Left renal cortex interstitium (tissue), 4 donors: Measurements from ENCODE around the gene SGCD. TPM values are rescaled to one million over a fixed set of nuclear protein-coding genes. Genes with fewer than 3 reads are reported as not detected.

Experiments
- DNase-seq, 4 donors: peaks; one replicate each; pipeline ENCODE4 v3.0.0-alpha.2; 2013; ENCODE audit warnings: low read depth in 4 of 4, low spot score in 2 of 4, missing footprints in 1 of 4
- polyA plus RNA-seq, 4 donors: library from polyadenylated mRNA; unstranded; fragments of 120-200 nt; gene quantifications; one replicate each; pipeline ENCODE4 v1.2.1, GENCODE V29; 2013; ENCODE audit not compliant: insufficient read length in 4 of 4

The SGCD gene
- polyA plus RNA-seq, 4 donors = 3.8 to 6.0 (median 5.2) TPM

DNA sequence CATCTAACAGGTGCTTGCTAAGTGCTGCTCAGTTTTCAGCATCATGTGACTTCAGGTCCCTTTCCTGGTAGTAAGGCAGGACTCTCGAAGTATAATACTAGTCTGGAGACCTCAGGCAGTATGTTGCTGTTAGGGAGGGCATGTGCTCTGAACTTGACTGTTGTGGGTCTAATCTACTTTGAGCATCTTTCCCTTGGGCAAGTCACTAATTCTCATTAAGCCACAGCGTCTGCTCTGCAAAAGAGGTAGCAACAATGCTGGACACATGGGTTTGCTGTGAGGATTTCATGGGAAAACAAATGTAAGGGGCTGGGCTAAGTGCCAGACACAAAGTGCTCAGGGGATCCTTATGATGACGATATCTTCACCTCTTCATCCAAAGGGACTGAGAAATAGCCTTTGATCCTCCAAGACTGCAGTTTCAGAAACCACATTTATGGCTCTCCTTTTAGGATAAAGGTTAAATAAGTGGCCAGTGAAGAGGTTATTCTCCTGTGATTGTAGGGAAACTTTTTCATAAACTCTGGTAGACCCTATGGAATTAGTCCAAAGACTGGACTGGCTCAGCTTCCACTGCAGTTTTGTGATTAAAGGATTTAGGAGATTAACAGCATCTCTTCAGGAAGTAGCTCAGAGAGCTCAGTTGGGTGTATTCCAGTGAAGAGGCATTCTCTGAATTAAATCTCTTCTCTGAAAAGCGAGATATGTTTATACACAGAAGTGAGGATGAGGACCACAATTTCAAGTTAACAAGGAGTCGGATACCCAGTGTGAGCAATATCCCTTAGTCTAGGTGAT, 216.6 kb downstream of the SGCD start:
- DNase-seq = no peak

DNA sequence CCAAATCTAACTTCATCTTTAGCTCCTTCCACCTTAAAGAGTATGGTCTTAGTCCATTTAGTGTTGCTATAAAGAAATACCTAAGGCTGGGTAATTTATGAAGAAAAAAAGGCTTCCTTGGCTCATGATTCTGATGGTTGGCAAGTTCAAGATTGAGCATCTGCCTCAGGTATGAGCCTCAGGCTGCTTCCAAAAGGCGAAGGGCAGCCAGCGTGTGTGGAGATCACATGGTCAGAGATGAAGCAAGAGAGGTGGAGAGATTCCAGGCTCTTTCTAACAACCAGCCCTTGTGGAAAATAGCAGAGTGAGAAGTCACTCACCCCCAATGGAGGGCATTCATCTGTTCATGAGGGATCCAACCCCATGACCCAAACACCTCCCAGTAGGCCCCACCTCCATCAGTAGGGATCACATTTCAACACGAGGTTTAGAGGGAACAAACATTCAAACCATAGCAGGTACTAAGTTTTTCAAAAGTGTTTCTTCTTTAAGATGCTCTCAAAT, 225.9 kb downstream of the SGCD start:
- DNase-seq = no peak

DNA sequence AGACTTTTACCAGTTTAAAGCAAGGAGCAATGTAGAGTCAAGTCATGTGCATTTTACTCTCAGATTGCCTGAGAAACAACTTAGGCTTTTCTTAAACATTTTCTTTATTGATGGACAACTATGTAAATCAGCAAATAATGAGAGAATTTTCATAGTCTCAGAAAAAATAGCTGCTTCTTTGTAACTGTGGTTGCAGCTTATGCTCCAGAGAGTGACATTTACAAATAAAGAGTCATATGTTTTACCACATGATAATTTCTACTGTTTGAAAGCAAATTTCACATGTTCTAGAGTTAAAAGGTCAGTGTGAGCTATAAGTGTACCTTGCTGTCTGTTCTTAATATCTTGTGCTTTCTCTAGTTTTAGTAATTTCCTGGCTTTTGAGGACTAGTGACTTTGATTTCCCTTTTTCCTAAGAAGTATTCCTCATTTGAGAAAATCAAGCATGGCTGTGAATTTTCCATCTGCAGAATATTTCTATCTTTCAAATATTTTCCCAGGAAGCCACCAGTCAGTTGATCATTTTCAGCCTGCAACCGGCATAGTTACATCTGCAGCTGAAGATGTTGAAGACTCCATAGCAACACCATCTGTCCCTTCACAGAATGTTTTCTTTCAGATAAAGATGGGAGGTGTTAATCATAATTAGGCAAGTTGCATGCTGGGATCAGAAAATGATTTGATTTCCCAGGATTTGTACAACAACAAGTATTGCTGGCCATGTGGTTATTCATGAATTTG, 229.9 kb downstream of the SGCD start:
- DNase-seq = no peak

DNA sequence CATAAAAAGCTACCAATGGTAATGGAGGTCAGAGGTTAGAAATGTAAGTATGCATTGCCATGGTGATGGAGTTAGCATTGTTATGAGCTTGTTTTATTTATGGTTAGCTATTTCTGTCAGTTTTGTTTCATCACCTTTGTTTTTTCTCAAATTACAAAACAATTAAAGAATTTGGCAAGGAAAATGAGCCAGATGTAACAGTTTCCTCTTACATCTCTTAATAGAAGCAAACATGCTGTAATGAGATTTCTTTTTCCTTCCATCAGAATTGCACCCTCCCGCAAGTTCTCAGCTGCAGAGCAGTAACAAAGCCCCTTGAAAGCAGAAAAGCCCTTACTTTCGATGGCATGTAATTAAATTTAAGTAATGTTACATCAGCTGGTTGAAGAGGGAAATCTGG, 233.0 kb downstream of the SGCD start:
- DNase-seq = peak in 1 of 4 donors; percentile 4

DNA sequence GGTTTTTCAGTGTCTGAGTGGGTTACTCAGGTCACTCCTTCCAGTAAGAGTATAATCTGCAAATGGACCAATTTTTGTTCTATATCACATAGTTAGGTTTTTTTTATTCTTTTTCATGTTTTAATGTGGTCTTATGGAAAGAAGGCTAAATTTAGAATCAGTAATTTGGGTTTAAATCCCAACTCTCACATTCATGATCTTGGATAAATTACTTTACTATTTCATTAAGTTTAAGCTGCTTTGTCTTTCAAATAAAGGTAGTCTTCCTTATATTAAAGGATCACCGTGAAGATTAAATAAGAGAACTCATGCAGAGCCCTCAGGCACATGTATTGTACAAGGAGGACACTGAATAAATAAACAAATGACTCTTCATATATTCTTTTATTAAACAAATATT, 234.7 kb downstream of the SGCD start:
- DNase-seq = no peak

DNA sequence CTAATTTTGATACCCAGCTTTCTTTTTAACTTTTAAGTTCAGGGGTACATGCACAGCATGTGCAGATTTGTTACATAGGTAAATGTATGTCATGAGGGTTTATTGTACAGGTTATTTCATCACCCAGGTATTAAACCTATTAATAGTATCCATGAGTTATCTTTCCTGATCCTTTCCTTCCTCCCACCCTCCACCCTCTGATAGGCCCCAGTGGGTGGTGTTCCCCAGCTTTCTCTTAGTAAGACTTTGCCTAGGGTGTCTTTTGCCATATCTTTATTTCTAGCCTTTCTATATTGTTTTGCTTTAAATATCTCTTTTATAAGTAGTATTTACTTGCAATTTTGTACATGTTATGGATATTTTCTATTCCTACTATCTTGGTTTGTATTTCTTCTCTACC, 243.7 kb downstream of the SGCD start:
- DNase-seq = no peak

DNA sequence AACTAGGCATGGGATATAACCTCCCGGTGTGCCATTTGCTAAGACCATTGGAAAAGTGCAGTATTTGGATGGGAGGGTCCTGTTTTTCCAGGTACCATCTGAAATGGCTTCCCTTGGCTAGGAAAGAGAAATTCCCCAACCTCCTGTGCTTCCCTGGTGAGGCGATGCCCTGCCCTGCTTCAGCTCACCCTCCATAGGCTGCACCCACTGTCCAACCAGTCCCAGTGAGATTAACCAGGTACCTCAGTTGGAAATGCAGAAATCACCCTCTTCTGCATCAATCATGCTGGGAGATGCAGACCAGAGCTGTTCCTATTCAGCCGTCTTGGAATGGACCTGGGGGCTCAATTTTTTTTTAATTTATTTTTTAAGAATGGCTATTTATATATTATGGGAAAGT, 254.8 kb downstream of the SGCD start:
- DNase-seq = no peak

DNA sequence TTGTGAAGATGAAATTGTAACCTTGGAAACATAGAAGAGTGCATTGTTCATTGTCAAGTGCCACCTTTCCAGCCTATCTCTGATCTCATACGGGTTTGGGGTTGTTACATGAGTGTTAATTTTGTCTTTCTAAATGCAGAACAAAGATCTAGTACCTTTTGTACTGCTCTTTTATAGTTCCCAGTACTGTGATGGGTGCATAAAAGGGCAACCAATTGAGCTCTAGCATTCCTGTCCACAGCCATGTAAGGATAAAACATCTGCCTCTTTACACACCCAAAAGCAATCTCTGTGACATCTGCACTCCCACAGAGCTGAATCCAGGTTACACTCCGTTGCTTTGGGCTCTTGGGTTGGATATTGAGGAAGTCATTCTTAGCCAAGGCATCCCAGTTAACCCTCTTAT, 255.2 kb downstream of the SGCD start:
- DNase-seq = no peak

DNA sequence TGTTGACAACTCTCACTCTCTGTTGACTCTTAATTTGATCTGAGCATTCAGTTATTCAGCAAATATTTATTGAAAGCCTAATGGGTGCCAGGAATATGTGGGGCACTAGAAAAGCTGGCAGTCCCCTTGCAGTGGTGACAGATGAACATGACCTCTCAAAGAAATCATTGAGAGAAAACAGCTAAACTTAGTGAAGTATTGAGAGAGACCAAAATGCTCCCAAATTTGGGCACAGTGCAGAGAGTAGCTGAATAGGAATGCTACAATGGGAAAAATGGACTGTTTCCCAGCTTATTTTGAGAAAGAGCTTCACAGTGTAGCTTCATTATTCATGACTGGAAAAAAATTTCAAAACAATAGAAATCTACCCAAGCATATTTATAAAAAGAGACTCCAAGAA, 257.9 kb downstream of the SGCD start:
- DNase-seq = no peak

DNA sequence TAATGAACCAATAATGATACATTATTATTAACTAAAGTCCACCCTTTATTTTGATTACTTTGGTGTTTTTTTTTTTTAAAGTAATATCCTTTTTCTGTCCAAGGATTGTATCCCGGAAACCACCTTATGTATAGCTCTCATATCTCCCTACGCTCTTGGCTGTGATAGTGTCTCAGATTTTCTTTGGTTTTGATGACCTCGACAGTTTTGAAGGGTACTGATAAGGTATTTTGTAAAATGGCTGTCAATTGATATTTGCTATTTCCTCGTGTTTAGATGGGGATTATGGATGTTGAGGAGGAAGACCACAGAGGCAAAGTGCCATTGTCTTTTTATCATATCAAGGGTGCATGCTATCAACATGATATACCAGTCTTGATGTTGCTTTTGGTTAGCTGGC, 259.0 kb downstream of the SGCD start:
- DNase-seq = no peak

DNA sequence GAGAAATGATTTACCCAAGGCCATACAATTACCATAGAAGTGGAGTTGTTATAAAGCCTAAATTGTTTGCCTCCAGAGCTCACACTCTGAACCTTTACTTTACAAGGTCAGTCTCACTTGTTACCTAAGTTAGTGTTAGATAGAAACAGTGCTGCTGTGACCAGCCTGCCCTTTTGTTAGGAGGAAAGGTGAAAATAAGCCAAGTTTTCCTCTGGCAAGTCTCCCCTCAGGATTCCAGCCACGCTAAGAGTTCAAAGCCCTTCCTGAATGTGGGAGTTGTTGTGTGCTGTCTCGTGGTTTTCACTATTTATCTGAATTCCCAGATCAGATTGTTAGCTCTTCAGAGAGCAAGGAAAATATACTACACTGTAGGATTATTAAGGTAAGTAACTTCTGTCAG, 260.0 kb downstream of the SGCD start:
- DNase-seq = no peak

DNA sequence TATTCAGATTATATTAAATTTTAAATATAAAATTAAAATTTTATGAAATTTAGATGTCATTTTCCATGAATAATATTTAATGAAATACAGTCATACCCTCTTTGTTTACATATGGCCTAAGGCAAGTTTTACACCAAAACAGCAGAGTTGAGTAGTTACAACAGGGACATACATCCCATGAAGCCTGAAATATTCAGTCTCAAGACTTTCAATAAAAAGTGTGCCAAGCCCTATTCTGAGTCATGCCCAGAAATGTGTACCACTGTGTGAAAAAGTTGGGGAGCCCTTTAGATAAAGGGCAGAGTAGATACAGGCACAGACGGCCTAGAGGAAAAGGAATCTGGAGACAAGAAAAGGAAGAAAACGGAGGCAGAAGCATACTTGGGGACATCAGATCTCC, 261.3 kb downstream of the SGCD start:
- no peak for DNase-seq

DNA sequence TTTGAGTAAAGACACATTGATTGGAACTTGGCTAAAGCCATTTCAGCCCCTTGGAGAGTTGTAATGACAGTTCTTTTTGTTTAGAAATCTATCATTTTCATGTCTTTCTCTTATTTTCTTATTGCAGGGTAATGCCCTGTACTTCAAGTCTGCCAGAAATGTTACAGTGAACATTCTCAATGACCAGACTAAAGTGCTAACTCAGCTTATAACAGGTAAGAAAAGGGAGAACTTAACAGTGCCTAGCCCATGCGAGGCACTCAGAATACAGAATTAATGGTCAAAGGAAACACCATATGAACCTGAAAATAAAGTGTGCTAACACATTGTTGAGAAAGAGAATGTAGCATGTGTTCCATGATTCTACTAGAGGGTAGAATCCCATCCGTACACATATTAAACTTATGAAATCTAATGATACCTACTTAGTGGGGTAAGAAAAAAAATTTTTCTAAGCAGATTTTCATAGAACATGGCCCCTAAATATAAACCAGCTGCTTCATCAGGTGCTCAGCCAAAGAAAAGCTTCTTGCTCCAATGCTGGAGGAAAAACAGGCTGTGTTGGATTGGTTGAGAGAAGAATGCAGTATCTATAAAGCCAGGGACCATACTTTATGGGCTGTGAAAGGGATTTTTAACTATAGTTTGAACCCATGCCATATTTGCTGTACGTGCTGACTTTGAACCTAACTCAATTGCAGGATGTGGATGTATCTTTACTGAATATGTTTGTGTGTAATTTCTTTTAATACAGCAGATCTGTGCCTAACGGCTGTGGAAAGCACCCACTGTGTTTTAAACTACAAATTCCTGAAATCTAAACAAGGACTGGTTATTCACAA, 262.4 kb downstream of the SGCD start:
- DNase-seq = no peak

DNA sequence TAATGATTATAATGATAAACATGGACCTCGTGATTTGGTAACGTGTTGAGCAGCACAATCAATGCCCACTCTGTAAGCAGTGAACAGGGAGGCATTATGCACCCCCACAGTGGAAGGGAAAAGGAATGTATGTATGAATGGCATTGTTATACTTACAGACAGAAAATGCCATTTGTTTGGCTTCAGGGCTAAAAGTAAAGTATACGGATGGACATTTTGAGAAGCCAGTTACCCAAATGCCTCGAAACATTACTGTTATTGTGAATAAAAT, 262.9 kb downstream of the SGCD start:
- no peak for DNase-seq

DNA sequence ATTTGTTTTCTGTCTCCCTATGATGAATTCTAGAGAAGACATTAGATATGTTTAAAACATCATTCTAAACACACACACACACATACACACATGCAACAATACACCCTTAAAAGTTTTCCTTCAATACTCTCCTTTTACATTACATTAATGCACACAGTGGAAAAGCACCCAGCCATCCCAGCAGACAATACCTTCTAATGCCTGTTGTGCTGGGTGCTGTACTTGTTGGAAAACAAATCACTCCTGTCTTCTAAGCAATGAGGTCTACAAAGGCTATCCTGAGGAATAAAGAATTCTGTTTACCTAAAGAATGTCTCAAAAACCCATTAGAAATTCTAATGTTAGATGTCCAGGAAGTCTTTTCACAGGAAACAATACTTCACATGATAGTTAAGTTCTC, 264.0 kb downstream of the SGCD start:
- no peak for DNase-seq

DNA sequence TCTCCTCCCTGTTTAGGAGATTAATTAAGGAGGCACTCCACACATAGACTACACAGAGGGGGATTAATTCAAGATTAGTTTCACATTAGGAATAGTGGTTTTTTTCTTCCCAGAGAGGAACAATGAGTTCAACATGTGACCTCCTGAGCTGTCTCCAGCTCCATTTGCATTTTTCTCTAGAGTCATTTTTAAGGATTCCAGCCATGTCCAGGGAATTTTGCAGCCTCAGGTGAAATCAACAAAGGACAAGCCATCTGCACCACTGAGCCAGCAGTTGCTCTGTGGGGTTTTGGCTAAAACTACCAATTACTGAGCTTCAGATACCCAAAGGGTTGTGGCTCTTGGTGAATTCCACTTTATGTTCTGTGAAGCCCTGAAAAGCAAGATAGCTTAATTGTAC, 264.7 kb downstream of the SGCD start:
- DNase-seq = no peak

DNA sequence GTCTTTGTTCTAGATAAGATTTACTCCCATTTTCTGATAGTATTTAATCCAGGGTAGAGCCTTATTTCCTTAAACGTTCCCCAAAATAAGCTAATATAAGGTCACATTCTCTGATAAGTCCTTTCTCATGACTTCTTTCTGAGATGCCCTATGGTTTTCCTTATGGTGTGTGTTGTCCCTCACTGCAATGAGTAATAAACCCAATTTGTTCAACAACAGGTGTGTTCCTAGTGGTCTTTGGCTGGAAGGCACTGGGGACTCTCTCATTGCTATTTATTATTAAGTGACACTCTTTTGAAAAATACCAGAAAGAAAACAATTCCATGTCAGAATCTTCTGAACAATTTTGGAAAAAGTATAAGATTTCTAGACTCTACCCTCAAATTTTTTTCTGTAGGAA, 266.6 kb downstream of the SGCD start:
- no peak for DNase-seq

DNA sequence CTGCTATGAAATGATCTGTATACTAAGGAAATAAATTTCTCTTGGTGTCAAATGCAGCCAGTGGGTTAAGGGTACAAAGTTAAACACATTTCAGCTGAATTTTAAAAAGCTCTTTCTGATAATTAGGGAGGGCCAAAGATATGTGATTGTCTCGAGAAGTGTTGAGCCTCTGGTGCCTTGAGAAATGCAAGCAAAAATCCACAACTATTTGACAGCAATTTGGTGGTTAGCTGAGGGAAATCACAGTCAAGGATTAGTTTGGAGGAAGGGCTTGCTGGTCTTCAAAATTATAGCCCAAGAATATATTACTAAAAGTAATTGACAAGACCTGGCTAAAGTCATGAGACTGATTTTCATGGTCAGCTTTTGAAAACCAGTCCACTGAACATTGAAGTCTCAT, 267.4 kb downstream of the SGCD start:
- DNase-seq = no peak

DNA sequence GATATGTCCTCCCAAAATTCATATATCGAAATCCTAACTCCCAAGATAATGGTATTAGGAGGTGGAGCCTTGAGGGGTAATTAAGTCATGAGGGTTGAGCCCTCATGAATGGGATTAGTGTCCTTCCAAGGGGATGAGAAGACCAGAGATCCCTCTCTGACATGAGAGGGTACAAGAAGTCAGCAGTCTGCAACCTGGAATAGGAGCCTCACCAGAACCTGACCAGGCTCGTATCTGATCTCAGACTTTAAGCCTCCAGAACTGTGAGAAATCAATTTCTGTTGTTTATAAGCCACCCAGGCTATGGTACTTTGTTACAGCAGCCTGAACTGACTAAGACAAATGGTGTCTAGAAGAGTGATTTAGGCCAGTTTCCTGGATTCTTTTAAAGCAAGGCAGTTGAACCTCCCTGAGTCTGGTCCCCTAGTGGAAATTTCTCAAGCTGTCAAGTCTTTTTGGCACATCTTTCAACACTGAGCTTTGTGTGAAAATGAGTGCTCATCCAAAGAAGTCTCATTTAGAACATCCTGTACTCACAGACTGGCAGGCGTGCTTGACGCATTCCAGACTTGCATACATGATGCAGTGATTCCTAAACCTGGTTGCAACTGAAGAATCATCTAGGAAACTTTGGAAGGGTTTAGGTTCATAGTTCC, 268.3 kb downstream of the SGCD start:
- DNase-seq = no peak

DNA sequence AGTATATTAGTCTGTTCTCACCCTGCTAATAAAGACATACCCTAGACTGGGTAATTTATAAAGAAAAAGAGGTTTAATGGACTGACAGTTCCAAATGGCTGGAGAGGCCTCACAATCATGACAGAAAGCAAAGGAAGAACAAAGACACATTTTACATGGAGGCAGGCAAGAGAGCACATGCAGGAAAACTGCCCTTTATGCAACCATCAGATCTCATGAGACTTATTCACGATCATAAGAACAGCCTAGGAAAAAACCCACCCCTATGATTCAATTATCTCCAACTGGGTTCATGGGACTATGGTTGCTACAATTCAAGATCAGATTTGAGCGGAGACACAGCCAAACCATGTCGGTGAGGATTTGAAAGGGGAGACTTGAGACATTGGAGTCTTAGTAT, 270.3 kb downstream of the SGCD start:
- DNase-seq = no peak

DNA sequence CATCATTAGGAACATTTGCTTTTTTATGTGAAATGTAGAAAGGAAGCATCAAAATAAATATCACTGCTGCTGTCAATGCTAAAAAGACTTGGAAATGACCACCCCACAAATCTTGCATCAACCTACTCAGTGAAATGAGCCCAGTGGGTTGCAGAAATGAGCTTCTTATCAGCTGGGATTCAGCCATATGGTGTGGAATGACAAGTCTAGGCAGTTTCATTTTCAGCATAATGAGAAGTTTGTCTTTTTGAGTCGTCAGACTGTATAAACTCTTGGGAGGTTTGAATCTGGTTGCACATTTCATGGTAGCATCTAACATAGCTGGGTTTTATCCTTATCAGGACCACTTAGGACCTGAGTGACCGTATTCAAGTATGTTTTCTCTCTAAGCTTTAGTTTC, 272.0 kb downstream of the SGCD start:
- DNase-seq = no peak
